ENCODE measurements around the gene PIKFYVE.

- TF ChIP-seq EP300 (IDR thresholded peaks at IDR 0.05) (no peak), CTCF (IDR thresholded peaks at IDR 0.05) (no peak)
Observed at GRCh38 chr2:208369091-208369490, 103.0 kb downstream of the PIKFYVE start.

All from esophagus muscularis mucosa (tissue), 3 donors.